ENCODE data around the gene NUB1. TPM values are rescaled to one million over a fixed set of nuclear protein-coding genes. Genes with fewer than 3 reads are reported as not detected.

Gene NUB1
- total RNA-seq, 1 donor from 2014 or later, result 47.5 TPM

- CTCF ChIA-PET, result no interaction called here
- no peak for TF ChIP-seq CTCF (IDR thresholded peaks at IDR 0.05)
- POLR2A ChIA-PET, result no interaction called here
- Mint-ChIP-seq H3K4me3 (no peak overlapping the region), H3K27ac (no peak overlapping the region), H3K27me3 (peaks cover 14% of the 10 kb centered on the region), H3K4me1 (peaks cover 26% of the 10 kb centered on the region), H3K9me3 (no peaks in the 10 kb centered on the region), H3K36me3 (ENCODE audit: low read depth) (no peaks in the 10 kb centered on the region)
- no peak for ATAC-seq (ENCODE audit: low read depth)
- intact Hi-C loops (cut with micrococcal nuclease), result no loop called here
- no peak for DNase-seq
These were observed 64.7 kb downstream of the NUB1 start for GRCh38 chr7:151406051-151406875.

- intact Hi-C loops (cut with micrococcal nuclease), result no loop called here
- peaks cover 29% of the 10 kb centered on the region for H3K4me1 Mint-ChIP-seq
- CTCF ChIA-PET, result interaction anchor here (0.6 kb wide), 1 partner anchor 375 kb away, joined by 6 read pairs; no protein-coding TSS in a partner anchor
- H3K27ac Mint-ChIP-seq, result no peak overlapping the region
- ATAC-seq (ENCODE audit: low read depth), result no peak
- no peak overlapping the region for H3K4me3 Mint-ChIP-seq
- H3K36me3 Mint-ChIP-seq (ENCODE audit: low read depth), result no peaks in the 10 kb centered on the region
- POLR2A ChIA-PET, result no interaction called here
- no peak for DNase-seq
- no peaks in the 10 kb centered on the region for H3K9me3 Mint-ChIP-seq
- H3K27me3 Mint-ChIP-seq, result peaks cover 22% of the 10 kb centered on the region
- no peak for TF ChIP-seq CTCF (IDR thresholded peaks at IDR 0.05)
These were observed 65.4 kb downstream of the NUB1 start for GRCh38 chr7:151406886-151407583.

GRCh38 chr7:151408498-151408838 lies 66.9 kb downstream of the NUB1 start:
- Mint-ChIP-seq H3K36me3 (ENCODE audit: low read depth) (no peaks in the 10 kb centered on the region), H3K4me3 (peak overlapping the region; percentile 80), H3K9me3 (no peaks in the 10 kb centered on the region), H3K4me1 (peaks cover 29% of the 10 kb centered on the region), H3K27ac (no peak overlapping the region), H3K27me3 (peaks cover 34% of the 10 kb centered on the region)
- ChIA-PET POLR2A (no interaction called here), CTCF (no interaction called here)
- intact Hi-C loops (cut with micrococcal nuclease), result no loop called here
- DNase-seq (no peak), ATAC-seq (ENCODE audit: low read depth) (no peak)
- no peak for TF ChIP-seq CTCF (IDR thresholded peaks at IDR 0.05)

- DNase-seq (no peak), ATAC-seq (ENCODE audit: low read depth) (peak; percentile 63)
- H3K27me3 Mint-ChIP-seq, result peaks cover 38% of the 10 kb centered on the region
- no peaks in the 10 kb centered on the region for H3K36me3 Mint-ChIP-seq (ENCODE audit: low read depth)
- ChIA-PET POLR2A (no interaction called here), CTCF (no interaction called here)
- no peaks in the 10 kb centered on the region for H3K9me3 Mint-ChIP-seq
- intact Hi-C loops (cut with micrococcal nuclease), result no loop called here
- no peak overlapping the region for H3K27ac Mint-ChIP-seq
- H3K4me3 Mint-ChIP-seq, result peak overlapping the region; percentile 80
- peaks cover 26% of the 10 kb centered on the region for H3K4me1 Mint-ChIP-seq
- no peak for TF ChIP-seq CTCF (IDR thresholded peaks at IDR 0.05)
These were observed 67.4 kb downstream of the NUB1 start for GRCh38 chr7:151408839-151409666.
